Coronary artery (tissue), 2 donors: Measurements from ENCODE around the gene ARHGAP31.

Experiments used
- DNase-seq: peaks from one replicate; pipeline ENCODE4 v3.0.0-alpha.2; 2017; ENCODE audit warnings: low spot score
- H3K27ac ChIP-seq, 2 donors: fragments of 200-600 bp; sonication (generic); one replicate each; pipeline ENCODE4 v1.5.1; 2016 to 2019
- H3K4me3 ChIP-seq: fragments of 200-600 bp; sonication (generic); 2 replicates; pipeline ENCODE4 v1.5.1; 2016; ENCODE audit warnings: mild to moderate bottlenecking, moderate library complexity
- CTCF ChIP-seq: fragments of 200-600 bp; sonication (generic); IDR thresholded peaks from one replicate; pipeline ENCODE4 v1.5.1; 2019; ENCODE audit warnings: antibody characterized with exemption

Gene ARHGAP31

DNA sequence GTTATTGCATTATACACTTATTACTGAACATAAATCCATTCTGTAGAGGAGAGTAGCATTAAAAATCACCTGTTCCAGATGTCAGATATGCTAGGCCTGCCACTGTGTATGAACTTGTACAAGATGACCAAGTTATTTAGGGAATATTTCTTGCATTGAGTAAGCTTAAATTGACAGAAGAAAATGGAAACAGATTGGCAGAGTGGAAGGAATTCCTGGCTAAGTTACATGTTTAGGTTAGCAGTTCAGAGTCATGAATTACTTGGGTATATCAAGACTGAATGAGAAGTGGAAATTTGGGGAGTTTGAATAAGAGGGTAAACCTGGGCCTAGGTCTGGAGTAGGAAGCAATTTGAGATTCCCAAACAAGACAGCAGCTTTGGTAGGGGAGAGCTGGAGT is 44.6 kb downstream of the ARHGAP31 start:
- H3K4me3 ChIP-seq, result no peak overlapping the region
- no peak for TF ChIP-seq CTCF
- H3K27ac ChIP-seq, result no peak overlapping the region
- DNase-seq, result no peak

DNA sequence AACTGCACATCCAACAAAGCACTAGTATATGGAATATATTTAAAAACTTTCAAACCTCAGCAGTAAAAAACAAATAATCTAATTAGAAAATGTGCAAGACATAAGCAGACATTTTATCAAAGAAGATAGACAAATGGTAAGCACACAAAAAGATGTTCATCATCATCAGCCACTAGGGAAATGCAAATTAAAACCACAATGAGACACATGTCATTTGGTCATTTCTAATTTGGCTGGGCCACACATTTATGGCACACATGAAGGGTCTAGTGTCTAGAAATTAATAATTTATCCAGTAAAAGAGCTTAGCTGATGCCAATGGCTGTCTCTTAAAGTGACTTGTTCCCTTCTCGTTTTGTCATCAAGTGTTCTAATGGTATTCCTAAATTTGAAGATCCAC is 45.8 kb downstream of the ARHGAP31 start:
- Histone ChIP-seq H3K4me3 (no peak overlapping the region), H3K27ac (no peak overlapping the region)
- no peak for DNase-seq
- TF ChIP-seq CTCF, result no peak

- no peak for TF ChIP-seq CTCF
- no peak for DNase-seq
- Histone ChIP-seq H3K4me3 (no peak overlapping the region), H3K27ac (no peak overlapping the region)
Measured at GRCh38 chr3:119340446-119340845, 46.3 kb downstream of the ARHGAP31 start.

DNA sequence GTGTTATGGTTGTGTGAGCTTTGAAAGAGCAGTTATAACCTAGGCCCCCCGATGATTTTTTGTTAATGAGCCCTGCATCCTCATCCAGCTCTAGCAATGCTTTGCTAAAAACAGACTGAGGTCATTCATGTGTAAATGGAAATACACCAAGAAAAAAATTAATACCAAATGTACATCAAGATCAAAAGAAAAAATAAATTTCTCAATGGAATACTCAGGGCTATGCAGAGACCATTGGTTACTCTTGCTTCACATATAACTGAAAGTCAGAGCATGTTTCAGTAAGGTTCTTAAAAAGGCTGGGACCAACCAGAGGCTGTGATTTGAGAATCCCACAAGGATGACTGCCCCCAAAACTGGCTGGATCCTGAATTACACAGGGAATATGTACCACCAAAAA is 48.0 kb downstream of the ARHGAP31 start:
- no peak overlapping the region for H3K4me3 ChIP-seq
- no peak for TF ChIP-seq CTCF

GRCh38 chr3:119343719-119344118 is 49.5 kb downstream of the ARHGAP31 start:
- no peak for DNase-seq
- H3K27ac ChIP-seq, result no peak overlapping the region
- H3K4me3 ChIP-seq, result no peak overlapping the region
- no peak for TF ChIP-seq CTCF

More for the DNA sequence above, 48.0 kb downstream of the ARHGAP31 start:
- DNase-seq, result no peak
- H3K27ac ChIP-seq, result no peak overlapping the region

GRCh38 chr3:119346076-119346496 is 51.9 kb downstream of the ARHGAP31 start:
- no peak for DNase-seq
- Histone ChIP-seq H3K27ac (no peak overlapping the region), H3K4me3 (no peak overlapping the region)
- no peak for TF ChIP-seq CTCF

GRCh38 chr3:119347036-119347435 is 52.9 kb downstream of the ARHGAP31 start:
- no peak overlapping the region for H3K4me3 ChIP-seq
- no peak for TF ChIP-seq CTCF
- no peak overlapping the region for H3K27ac ChIP-seq
- no peak for DNase-seq
